GM12872 (cell line): ENCODE data around the gene FYCO1.

Experiments
- TF ChIP-seq, protein P1 (sequence below): IDR thresholded peaks from 3 replicates; pipeline ENCODE4 v1.5.1; 2011; ENCODE audit warnings: low read depth, mild to moderate bottlenecking, low read length, moderate library complexity; ENCODE audit not compliant: insufficient read depth

Gene FYCO1

GRCh38 chr3:46020766-46021510 lies 25.3 kb upstream of the FYCO1 start:
- TF ChIP-seq, protein P1, sequence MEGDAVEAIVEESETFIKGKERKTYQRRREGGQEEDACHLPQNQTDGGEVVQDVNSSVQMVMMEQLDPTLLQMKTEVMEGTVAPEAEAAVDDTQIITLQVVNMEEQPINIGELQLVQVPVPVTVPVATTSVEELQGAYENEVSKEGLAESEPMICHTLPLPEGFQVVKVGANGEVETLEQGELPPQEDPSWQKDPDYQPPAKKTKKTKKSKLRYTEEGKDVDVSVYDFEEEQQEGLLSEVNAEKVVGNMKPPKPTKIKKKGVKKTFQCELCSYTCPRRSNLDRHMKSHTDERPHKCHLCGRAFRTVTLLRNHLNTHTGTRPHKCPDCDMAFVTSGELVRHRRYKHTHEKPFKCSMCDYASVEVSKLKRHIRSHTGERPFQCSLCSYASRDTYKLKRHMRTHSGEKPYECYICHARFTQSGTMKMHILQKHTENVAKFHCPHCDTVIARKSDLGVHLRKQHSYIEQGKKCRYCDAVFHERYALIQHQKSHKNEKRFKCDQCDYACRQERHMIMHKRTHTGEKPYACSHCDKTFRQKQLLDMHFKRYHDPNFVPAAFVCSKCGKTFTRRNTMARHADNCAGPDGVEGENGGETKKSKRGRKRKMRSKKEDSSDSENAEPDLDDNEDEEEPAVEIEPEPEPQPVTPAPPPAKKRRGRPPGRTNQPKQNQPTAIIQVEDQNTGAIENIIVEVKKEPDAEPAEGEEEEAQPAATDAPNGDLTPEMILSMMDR: no peak

GRCh38 chr3:46019707-46020106 lies 24.1 kb upstream of the FYCO1 start:
- TF ChIP-seq, protein P1: no peak

GRCh38 chr3:46017720-46018119 lies 22.1 kb upstream of the FYCO1 start:
- TF ChIP-seq, protein P1: no peak

DNA sequence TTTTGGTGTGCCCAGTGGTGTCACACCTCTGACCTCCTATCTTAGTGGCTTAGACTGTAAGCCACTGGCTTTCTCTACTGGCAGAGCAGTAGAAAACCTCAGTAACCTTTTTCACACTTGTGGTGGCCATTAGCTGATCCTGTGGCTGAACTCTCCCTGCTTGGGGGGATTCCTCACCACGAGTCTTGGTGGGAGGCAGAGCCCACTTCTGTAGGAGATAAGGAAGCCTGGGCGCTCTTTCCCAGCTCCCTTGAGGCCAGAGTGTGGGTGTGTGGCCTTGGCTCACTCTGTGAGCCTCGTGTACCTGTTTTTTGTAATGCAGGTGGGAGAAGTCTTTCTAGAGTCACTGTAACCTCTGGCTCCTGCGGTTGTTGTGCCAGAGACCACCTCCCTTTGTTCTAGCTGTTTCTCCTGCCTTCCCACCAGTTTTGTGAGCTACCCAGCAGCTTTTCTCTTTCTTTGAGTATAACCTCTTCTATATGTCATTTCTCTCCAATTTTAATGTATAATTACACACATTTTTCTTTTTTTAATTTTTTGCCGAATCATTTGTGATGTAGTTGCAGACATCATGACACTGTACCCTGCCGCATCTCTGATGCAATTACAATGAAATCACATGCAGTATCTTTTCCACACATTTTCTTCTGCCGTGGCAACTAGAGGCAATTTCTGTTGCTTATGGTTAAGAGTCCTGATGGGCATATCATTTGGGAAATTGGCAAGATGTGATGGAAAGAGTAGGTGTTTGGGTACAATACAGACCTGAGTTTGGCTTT lies 17.9 kb upstream of the FYCO1 start:
- TF ChIP-seq, protein P1: no peak

GRCh38 chr3:46012246-46012645 lies 16.6 kb upstream of the FYCO1 start:
- TF ChIP-seq, protein P1: no peak

GRCh38 chr3:46010519-46011113 lies 15.0 kb upstream of the FYCO1 start:
- TF ChIP-seq, protein P1: no peak

GRCh38 chr3:46008058-46008457 lies 12.4 kb upstream of the FYCO1 start:
- TF ChIP-seq, protein P1: no peak
